Cardiac fibroblast (primary cell): ENCODE measurements around the gene SYPL1.

Source experiments
- DNase-seq, 2 donors: peaks; one replicate each; pipeline versions ENCODE4 v3.0.0 to v3.0.0-alpha.2; 2010; ENCODE audit warnings: low read depth in 2 of 2
- H3K4me3 ChIP-seq, 2 donors: replicated peaks in 1 of 2; 1 replicate in 1 of 2; 2 replicates in 1 of 2; pipeline ENCODE4 v1.5.1; 2011; ENCODE audit warnings: low read depth in 2 of 2, low read length in 2 of 2, mild to moderate bottlenecking in 2 of 2, moderate library complexity in 1 of 2
- TF ChIP-seq, protein P1 (sequence below): IDR thresholded peaks from one replicate; pipeline ENCODE4 v1.5.1; 2011; ENCODE audit warnings: low read depth, mild to moderate bottlenecking, low read length, inconsistent platforms

The SYPL1 gene

DNA sequence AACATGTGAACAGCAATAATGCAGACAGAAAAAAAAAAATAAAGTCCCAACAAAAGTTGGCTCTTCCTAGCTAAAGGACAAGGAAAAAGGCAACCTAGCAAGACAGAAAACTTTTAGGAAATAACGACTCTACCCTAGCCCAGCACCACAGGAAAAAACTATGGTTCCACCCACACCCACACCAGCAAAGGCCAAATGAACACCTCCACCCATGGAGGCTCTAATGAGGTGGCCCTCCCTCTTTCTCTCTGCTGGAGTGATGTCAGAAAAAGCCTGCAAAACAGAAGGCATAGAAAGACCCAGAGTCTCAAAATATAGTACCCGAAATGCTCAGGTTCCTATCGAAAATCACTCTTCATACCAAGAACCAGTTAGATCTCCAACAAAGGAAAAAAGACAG is 28.4 kb downstream of the SYPL1 start:
- TF ChIP-seq, protein P1, sequence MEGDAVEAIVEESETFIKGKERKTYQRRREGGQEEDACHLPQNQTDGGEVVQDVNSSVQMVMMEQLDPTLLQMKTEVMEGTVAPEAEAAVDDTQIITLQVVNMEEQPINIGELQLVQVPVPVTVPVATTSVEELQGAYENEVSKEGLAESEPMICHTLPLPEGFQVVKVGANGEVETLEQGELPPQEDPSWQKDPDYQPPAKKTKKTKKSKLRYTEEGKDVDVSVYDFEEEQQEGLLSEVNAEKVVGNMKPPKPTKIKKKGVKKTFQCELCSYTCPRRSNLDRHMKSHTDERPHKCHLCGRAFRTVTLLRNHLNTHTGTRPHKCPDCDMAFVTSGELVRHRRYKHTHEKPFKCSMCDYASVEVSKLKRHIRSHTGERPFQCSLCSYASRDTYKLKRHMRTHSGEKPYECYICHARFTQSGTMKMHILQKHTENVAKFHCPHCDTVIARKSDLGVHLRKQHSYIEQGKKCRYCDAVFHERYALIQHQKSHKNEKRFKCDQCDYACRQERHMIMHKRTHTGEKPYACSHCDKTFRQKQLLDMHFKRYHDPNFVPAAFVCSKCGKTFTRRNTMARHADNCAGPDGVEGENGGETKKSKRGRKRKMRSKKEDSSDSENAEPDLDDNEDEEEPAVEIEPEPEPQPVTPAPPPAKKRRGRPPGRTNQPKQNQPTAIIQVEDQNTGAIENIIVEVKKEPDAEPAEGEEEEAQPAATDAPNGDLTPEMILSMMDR, result no peak
- no peak for DNase-seq
- H3K4me3 ChIP-seq, result no peak overlapping the region

DNA sequence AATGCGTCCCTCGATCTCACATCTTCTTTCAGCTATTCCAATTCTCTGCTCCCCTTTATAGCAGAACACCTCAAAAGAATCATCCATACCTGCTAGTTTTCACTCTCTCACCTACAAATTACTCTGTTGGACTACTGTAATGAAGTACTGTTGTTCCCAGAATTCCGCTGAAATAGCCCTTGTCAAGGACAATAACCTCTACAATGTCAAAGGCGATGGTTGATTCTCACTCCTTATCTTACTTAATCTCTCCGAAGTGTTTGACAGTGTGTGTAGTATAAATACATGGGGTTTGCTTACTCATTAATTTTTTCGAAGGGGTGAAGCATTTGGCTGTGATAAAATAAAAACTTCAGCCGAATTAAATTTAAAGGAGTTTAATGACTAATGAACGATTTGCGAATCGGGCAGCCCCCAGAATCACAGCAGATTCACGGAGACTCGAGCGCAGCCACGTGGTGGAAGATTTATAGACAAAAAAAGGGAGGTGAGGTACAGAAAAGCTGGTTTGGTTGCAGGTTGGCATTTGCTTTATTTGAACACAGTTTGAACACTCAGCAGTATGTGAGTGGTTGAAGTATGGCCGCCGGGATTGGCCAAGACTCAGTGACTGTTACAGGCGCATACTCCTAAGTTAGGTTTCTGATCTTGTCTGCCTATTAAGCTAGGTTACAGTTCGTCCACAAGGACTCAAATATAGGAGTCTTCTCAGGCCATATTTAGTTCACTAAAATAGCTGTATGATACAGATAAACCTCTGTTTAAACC is 29.8 kb downstream of the SYPL1 start:
- TF ChIP-seq, protein P1, result no peak
- DNase-seq, result no peak
- H3K4me3 ChIP-seq, result no peak overlapping the region

DNA sequence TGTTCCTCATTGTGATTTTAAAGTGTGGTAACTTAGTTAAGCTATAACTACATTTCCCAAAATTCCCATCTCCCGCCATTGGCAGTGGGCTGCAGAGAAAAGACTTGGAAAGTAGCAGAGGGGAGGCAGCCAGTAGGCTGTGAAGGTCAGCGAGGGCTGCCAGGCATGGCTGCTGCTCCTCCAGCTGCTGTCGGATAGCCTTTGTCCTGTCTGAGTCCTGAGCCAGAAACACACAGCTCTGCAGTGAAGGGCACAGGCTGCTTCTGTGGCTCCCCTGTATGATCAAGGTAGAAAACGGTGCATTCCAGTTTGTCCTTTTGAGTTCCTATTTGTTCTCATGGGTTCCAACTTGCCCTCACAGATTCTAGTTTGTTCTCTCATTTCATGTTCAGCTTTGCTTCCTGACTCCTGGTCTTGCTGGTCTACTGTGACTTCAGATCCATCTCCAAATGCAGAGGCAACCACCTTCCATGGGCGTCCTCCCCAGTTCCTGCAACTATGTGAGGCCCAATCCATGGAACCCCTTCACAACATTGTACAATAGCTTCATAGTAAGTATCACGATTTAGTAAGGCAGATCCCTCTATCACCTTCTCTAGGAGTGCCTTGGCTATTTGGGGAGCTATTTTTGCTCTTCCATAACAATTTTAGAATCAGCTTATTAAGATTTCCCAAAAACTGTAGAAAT is 31.7 kb downstream of the SYPL1 start:
- TF ChIP-seq, protein P1, result no peak
- H3K4me3 ChIP-seq, result no peak overlapping the region
- DNase-seq, result no peak

DNA sequence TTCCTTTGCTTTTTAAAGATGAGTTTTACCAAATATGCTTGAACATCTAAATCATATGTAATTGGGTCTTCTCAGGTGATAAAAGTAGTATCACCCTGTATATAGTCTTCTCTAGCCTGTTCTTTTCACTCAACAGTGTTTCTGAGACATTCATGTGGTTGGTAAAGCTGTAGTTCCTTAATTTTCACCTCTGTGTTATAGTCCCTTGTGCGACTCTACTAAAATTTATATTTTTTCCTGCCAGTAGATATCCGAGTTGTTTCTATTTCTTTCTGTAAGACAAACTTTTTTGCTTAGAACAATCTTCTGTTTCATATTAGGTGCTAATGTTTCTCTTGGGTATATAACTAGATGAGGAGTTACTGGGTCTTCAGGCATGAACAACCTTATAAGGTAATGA is 35.6 kb downstream of the SYPL1 start:
- H3K4me3 ChIP-seq, result no peak overlapping the region
- TF ChIP-seq, protein P1, result no peak
- no peak for DNase-seq

DNA sequence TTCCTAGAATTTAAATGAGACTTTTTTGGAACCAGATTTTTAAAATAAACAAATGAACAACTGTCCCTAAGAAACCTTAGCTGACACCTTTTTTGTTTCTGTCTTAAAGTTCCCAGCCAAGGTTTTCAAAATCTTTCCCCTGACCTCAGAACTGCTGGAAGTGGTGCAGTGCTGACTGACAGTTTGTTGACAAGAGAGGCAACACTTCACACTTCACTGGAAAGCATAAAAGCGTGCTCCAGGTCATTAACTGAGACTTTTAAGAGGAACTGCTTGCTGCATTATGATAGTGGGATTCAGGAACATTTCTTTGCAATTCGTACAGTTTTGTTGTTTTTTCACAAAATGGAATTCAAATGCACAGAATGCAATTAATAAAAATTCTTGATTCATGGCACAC is 36.2 kb downstream of the SYPL1 start:
- TF ChIP-seq, protein P1, result no peak
- no peak for DNase-seq
- H3K4me3 ChIP-seq, result no peak overlapping the region

DNA sequence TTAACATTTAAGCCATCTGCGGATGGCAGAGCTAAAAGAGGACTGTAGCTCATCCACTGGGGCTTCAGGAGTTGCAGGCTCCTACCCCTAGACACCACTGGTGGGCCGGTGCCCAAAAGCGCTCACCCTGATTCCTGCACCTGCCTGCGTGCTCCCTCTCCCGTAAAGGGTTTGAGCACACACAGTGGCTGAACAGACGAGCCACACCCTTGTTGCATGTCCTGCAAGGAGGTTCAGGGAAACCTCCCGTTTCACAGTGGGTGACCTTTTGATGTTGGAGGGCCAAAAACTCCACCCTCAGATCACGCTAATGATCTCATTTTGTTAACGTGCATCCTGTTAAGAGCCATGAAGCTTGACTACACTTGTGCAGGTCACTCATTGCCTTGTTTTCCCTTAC is 37.9 kb downstream of the SYPL1 start:
- DNase-seq, result no peak
- TF ChIP-seq, protein P1, result no peak
- H3K4me3 ChIP-seq, result no peak overlapping the region
